OCI-LY1 (cell line): ENCODE measurements around the gene EZH2.

Experiments
- EZH2 ChIP-seq: fragments of 200-600 bp; sonication (generic), shearing (Covaris generic); IDR thresholded peaks from 2 replicates; pipeline ENCODE4 v1.8.0; 2017; ENCODE audit warnings: borderline replicate concordance, mixed run types, mild to moderate bottlenecking, antibody characterized with exemption, low read length, moderate library complexity, mixed read lengths
- TF ChIP-seq, protein P1 (sequence below): fragments of 200-600 bp; sonication (generic), shearing (Covaris generic); IDR thresholded peaks from 2 replicates; pipeline ENCODE4 v1.5.1; 2017; ENCODE audit warnings: mild to moderate bottlenecking, antibody characterized with exemption, low read length, moderate library complexity, mixed read lengths

DNA sequence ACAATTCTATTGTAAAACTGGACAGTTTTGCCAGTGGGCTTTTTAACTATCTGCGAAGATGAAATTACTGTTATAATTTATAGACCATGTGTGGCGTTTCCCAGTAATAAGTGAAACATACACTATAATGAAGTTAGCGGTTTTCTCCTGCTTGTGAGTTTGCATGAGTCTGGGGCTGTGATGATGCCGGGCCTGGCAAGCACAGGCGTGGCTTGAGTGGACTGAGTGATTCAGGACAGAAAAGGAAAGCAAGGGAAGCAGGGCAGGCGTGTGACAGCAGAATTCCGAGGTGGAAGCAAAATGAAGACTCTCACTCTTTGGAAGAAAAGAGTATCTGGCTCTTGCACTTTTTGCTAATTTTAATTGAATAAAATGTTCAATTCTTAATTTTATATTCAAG, 94.9 kb downstream of the EZH2 start:
- TF ChIP-seq, protein P1, sequence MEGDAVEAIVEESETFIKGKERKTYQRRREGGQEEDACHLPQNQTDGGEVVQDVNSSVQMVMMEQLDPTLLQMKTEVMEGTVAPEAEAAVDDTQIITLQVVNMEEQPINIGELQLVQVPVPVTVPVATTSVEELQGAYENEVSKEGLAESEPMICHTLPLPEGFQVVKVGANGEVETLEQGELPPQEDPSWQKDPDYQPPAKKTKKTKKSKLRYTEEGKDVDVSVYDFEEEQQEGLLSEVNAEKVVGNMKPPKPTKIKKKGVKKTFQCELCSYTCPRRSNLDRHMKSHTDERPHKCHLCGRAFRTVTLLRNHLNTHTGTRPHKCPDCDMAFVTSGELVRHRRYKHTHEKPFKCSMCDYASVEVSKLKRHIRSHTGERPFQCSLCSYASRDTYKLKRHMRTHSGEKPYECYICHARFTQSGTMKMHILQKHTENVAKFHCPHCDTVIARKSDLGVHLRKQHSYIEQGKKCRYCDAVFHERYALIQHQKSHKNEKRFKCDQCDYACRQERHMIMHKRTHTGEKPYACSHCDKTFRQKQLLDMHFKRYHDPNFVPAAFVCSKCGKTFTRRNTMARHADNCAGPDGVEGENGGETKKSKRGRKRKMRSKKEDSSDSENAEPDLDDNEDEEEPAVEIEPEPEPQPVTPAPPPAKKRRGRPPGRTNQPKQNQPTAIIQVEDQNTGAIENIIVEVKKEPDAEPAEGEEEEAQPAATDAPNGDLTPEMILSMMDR, result no peak
- TF ChIP-seq EZH2, result no peak
